GM19467 (cell line): Measurements from ENCODE around the gene FILIP1L.
A peak's percentile ranks its signal among the peaks of the same experiment; 100 is the strongest.
"Not testable (repeated sequence)": the region's sequence is repeated elsewhere in the genome, so short reads cannot be mapped to it uniquely, and the experiment has no call there.

Source experiments
- ATAC-seq: cut with Tn5 transposase; IDR thresholded peaks from one replicate; pipeline ENCODE4 v1.9.1; 2021; ENCODE audit warnings: mild to moderate bottlenecking, moderate library complexity; ENCODE audit not compliant: unreplicated experiment

FILIP1L gene

GRCh38 chr3:99851955-99852354, 262.3 kb downstream of the FILIP1L start:
- ATAC-seq = no peak

- no peak for ATAC-seq
These were observed 263.7 kb downstream of the FILIP1L start for GRCh38 chr3:99850608-99851007.

GRCh38 chr3:99848433-99848832, 265.9 kb downstream of the FILIP1L start:
- ATAC-seq = no peak

- ATAC-seq = no peak
These were observed 267.7 kb downstream of the FILIP1L start for GRCh38 chr3:99846477-99847160.

- no peak for ATAC-seq
These were observed 268.3 kb downstream of the FILIP1L start for GRCh38 chr3:99845999-99846398.

GRCh38 chr3:99845331-99845730, 269.0 kb downstream of the FILIP1L start:
- no peak for ATAC-seq

GRCh38 chr3:99843590-99844258, 270.6 kb downstream of the FILIP1L start:
- no peak for ATAC-seq

- peak; percentile 67 for ATAC-seq
These were observed 271.3 kb downstream of the FILIP1L start for GRCh38 chr3:99842826-99843589.

GRCh38 chr3:99841949-99842348, 272.4 kb downstream of the FILIP1L start:
- ATAC-seq = not testable (repeated sequence)

- ATAC-seq = no peak
These were observed 274.7 kb downstream of the FILIP1L start for GRCh38 chr3:99839613-99840012.

GRCh38 chr3:99838755-99839154, 275.5 kb downstream of the FILIP1L start:
- ATAC-seq = no peak

- no peak for ATAC-seq
These were observed 276.6 kb downstream of the FILIP1L start for GRCh38 chr3:99837715-99838114.

- ATAC-seq = no peak
These were observed 277.6 kb downstream of the FILIP1L start for GRCh38 chr3:99836681-99837080.

GRCh38 chr3:99834211-99834957, 279.9 kb downstream of the FILIP1L start:
- ATAC-seq = no peak

- no peak for ATAC-seq
These were observed 280.6 kb downstream of the FILIP1L start for GRCh38 chr3:99833617-99834205.

- no peak for ATAC-seq
These were observed 284.5 kb downstream of the FILIP1L start for GRCh38 chr3:99829844-99830243.

- ATAC-seq = no peak
These were observed 289.2 kb downstream of the FILIP1L start for GRCh38 chr3:99825004-99825640.

GRCh38 chr3:99823723-99824711, 290.3 kb downstream of the FILIP1L start:
- no peak for ATAC-seq

- no peak for ATAC-seq
These were observed 295.5 kb downstream of the FILIP1L start for GRCh38 chr3:99818818-99819217.
